Measurements from ENCODE around the gene VTN. TPM values are rescaled to one million over a fixed set of nuclear protein-coding genes. Genes with fewer than 3 reads are reported as not detected.

VTN gene
- total and polyA plus RNA-seq, 4 donors: 0.63 to 4.3 (median 2.0) TPM

DNA sequence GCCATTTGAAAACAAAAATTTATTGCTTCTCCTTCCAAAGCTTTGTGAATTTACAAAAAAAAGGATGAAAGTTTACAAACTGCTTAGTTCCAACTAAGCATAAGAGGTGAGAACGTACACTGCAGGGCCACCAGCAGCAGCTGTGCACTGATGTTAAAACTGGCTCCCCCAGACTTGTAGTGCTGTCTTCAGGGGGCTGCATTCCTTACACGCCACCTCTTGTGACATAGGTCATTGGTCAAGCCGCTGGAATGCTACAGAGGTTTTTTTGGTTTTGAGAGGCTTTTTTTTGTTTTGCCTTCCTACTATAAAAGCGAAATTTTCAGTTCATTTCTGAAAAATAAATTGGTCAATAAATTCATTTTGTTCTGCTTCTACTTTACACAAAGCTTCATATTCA, 41.8 kb downstream of the VTN start:
- peaks cover 5 to 7% of the 10 kb centered on the region in 2 donors for H3K36me3 ChIP-seq (ENCODE audit: control insufficient read depth in 1 of 2, insufficient read depth in 2 of 2, low read length in 1 of 2)
- no peak overlapping the region for H3K27ac ChIP-seq (ENCODE audit: low read depth in 1 of 2, low read length in 2 of 2)
- WGBS, 2 donors: 48 to 60% methylated on average over 4 of the region's 4 CpGs
- intact Hi-C loops (cut with DNase I): no loop called here
- ATAC-seq (ENCODE audit: low FRiP score) (no peak), DNase-seq (no peak)
- no peak overlapping the region for H3K4me3 ChIP-seq (ENCODE audit: low read length in 2 of 2)
- H3K27me3 ChIP-seq (ENCODE audit: control insufficient read depth in 1 of 2, insufficient read depth in 2 of 2, low read length in 1 of 2): no peaks in the 10 kb centered on the region
- no peaks in the 10 kb centered on the region for H3K9me3 ChIP-seq (ENCODE audit: control insufficient read depth, low read length)
- H3K4me1 ChIP-seq (ENCODE audit: control insufficient read depth in 1 of 2, insufficient read depth in 2 of 2, low read length in 2 of 2): no peaks in the 10 kb centered on the region

GRCh38 chr17:28327709-28328108, 42.4 kb downstream of the VTN start:
- ATAC-seq (ENCODE audit: low FRiP score) (no peak), DNase-seq (no peak)
- H3K4me3 ChIP-seq (ENCODE audit: low read length in 2 of 2): no peak overlapping the region
- no peaks in the 10 kb centered on the region for H3K4me1 ChIP-seq (ENCODE audit: control insufficient read depth in 1 of 2, insufficient read depth in 2 of 2, low read length in 2 of 2)
- H3K9me3 ChIP-seq (ENCODE audit: control insufficient read depth, low read length): no peaks in the 10 kb centered on the region
- no peak overlapping the region for H3K27ac ChIP-seq (ENCODE audit: low read depth in 1 of 2, low read length in 2 of 2)
- peaks cover 5 to 7% of the 10 kb centered on the region in 2 donors for H3K36me3 ChIP-seq (ENCODE audit: control insufficient read depth in 1 of 2, insufficient read depth in 2 of 2, low read length in 1 of 2)
- 45 to 46% methylated on average over 3 of the region's 3 CpGs for WGBS, 2 donors
- intact Hi-C loops (cut with DNase I): no loop called here
- no peaks in the 10 kb centered on the region for H3K27me3 ChIP-seq (ENCODE audit: control insufficient read depth in 1 of 2, insufficient read depth in 2 of 2, low read length in 1 of 2)

- WGBS, 2 donors: 88% methylated on average over 9 of the region's 9 CpGs
- intact Hi-C loops (cut with DNase I): no loop called here
- Histone ChIP-seq H3K27ac (ENCODE audit: low read depth in 1 of 2, low read length in 2 of 2) (no peak overlapping the region), H3K4me1 (ENCODE audit: control insufficient read depth in 1 of 2, insufficient read depth in 2 of 2, low read length in 2 of 2) (no peaks in the 10 kb centered on the region), H3K4me3 (ENCODE audit: low read length in 2 of 2) (no peak overlapping the region), H3K9me3 (ENCODE audit: control insufficient read depth, low read length) (no peaks in the 10 kb centered on the region), H3K27me3 (ENCODE audit: control insufficient read depth in 1 of 2, insufficient read depth in 2 of 2, low read length in 1 of 2) (no peaks in the 10 kb centered on the region), H3K36me3 (ENCODE audit: control insufficient read depth in 1 of 2, insufficient read depth in 2 of 2, low read length in 1 of 2) (peaks cover 5 to 7% of the 10 kb centered on the region in 2 donors)
- no peak for ATAC-seq (ENCODE audit: low FRiP score)
- DNase-seq: peak in 1 of 2 donors; percentile 24
Measured at GRCh38 chr17:28327031-28327607, 43.0 kb downstream of the VTN start.

DNA sequence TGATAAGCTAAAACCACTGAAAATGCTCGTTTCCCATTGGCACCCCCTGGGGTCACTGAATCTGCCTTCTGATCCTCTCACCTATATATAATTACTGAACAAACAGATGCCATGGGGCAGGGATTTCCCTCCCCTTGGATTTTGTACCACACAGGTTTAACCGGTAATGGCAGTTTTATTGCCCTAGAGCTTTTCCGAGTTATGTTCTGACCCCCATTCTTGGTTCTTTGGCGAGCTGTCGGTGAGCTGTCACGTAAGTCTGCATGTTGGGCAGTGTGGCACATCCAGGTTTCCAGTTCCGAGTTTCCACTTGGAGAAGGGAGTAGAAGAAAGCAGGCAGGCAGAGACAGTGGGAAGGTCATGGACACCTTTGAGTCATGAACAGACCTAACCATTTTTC, 44.0 kb downstream of the VTN start:
- intact Hi-C loops (cut with DNase I): no loop called here
- no peak overlapping the region for H3K27ac ChIP-seq (ENCODE audit: low read depth in 1 of 2, low read length in 2 of 2)
- no peak overlapping the region for H3K4me3 ChIP-seq (ENCODE audit: low read length in 2 of 2)
- WGBS, 2 donors: 84 to 85% methylated on average over 7 of the region's 7 CpGs
- no peaks in the 10 kb centered on the region for H3K27me3 ChIP-seq (ENCODE audit: control insufficient read depth in 1 of 2, insufficient read depth in 2 of 2, low read length in 1 of 2)
- no peak for DNase-seq
- H3K4me1 ChIP-seq (ENCODE audit: control insufficient read depth in 1 of 2, insufficient read depth in 2 of 2, low read length in 2 of 2): no peaks in the 10 kb centered on the region
- no peak for ATAC-seq (ENCODE audit: low FRiP score)
- no peaks in the 10 kb centered on the region for H3K9me3 ChIP-seq (ENCODE audit: control insufficient read depth, low read length)
- peaks cover 5 to 6% of the 10 kb centered on the region in 2 donors for H3K36me3 ChIP-seq (ENCODE audit: control insufficient read depth in 1 of 2, insufficient read depth in 2 of 2, low read length in 1 of 2)

DNA sequence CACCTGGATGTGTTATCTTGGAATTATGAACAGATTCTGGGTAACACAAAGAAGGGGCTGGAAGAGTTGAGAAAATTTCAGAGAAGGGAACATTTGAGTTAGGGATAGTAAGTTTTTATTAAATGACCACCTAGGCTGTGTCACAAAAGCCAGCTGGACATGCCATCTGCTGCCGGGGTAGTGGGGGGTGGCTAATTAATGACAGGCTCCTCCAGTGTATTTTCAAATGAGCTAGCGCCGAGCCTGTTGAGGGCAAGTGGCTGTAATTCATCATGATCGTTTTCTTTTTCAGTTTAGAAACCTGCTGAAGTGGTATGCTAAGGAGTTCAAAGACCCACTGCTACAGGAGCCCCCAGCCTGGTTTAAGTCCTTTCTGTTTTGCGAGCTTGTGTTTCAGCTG, 44.9 kb downstream of the VTN start:
- peak in 1 of 2 donors; percentile 17 for DNase-seq
- WGBS, 2 donors: 46 to 52% methylated on average over 5 of the region's 5 CpGs
- Histone ChIP-seq H3K4me1 (ENCODE audit: control insufficient read depth in 1 of 2, insufficient read depth in 2 of 2, low read length in 2 of 2) (no peaks in the 10 kb centered on the region), H3K27me3 (ENCODE audit: control insufficient read depth in 1 of 2, insufficient read depth in 2 of 2, low read length in 1 of 2) (no peaks in the 10 kb centered on the region), H3K9me3 (ENCODE audit: control insufficient read depth, low read length) (no peaks in the 10 kb centered on the region), H3K4me3 (ENCODE audit: low read length in 2 of 2) (no peak overlapping the region), H3K36me3 (ENCODE audit: control insufficient read depth in 1 of 2, insufficient read depth in 2 of 2, low read length in 1 of 2) (peaks cover 2 to 5% of the 10 kb centered on the region in 2 donors), H3K27ac (ENCODE audit: low read depth in 1 of 2, low read length in 2 of 2) (no peak overlapping the region)
- ATAC-seq (ENCODE audit: low FRiP score): no peak
- intact Hi-C loops (cut with DNase I): no loop called here

DNA sequence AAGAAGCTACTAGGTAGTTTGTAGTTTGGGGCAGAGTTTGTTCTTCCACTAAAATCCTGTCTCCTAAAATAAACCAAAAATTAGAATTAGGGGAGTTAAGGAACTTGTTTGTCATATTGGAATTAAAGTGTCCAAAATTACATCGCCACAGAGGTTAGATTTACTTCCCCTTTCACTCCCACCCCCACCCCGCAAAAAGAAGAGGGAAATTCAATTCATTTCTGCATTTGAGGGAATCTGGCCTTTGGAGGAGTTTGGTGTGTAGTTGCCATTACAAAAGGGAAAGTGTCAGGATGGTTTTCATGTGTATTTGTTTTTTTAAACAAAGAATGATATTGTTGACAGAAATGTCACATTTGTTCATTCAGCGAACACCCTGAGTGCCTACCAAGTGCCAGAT, 45.3 kb downstream of the VTN start:
- peaks cover 2 to 5% of the 10 kb centered on the region in 2 donors for H3K36me3 ChIP-seq (ENCODE audit: control insufficient read depth in 1 of 2, insufficient read depth in 2 of 2, low read length in 1 of 2)
- DNase-seq (no peak), ATAC-seq (ENCODE audit: low FRiP score) (no peak)
- WGBS, 2 donors: 87 to 89% methylated on average over 3 of the region's 3 CpGs
- no peak overlapping the region for H3K4me3 ChIP-seq (ENCODE audit: low read length in 2 of 2)
- no peaks in the 10 kb centered on the region for H3K27me3 ChIP-seq (ENCODE audit: control insufficient read depth in 1 of 2, insufficient read depth in 2 of 2, low read length in 1 of 2)
- H3K9me3 ChIP-seq (ENCODE audit: control insufficient read depth, low read length): no peaks in the 10 kb centered on the region
- no peak overlapping the region for H3K27ac ChIP-seq (ENCODE audit: low read depth in 1 of 2, low read length in 2 of 2)
- intact Hi-C loops (cut with DNase I): no loop called here
- H3K4me1 ChIP-seq (ENCODE audit: control insufficient read depth in 1 of 2, insufficient read depth in 2 of 2, low read length in 2 of 2): no peaks in the 10 kb centered on the region

DNA sequence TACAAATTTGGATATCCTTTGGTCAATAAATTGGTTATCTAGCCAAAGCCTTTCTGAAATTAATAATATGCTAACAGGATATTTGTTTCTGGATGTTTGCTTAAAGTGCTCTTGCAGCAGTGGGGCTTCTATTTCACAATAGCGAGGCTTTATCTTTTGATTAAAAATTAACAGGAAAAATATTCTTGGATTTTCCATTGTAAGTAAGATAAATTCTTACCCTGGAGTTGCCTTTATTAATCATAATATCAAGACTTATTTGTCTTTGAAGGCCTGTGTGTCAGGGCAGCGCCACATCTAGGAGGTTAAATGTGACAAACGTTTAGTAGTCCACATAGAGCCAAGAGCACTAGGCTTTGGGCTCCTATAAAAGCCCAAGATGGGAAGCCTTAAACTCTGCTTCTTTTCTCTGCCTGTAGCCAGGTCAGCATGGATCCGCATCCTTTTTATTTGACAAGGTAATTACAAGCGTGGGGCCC, 45.8 kb downstream of the VTN start:
- DNase-seq: no peak
- no peaks in the 10 kb centered on the region for H3K4me1 ChIP-seq (ENCODE audit: control insufficient read depth in 1 of 2, insufficient read depth in 2 of 2, low read length in 2 of 2)
- 78 to 82% methylated on average over 5 of the region's 5 CpGs for WGBS, 2 donors
- no peaks in the 10 kb centered on the region for H3K9me3 ChIP-seq (ENCODE audit: control insufficient read depth, low read length)
- intact Hi-C loops (cut with DNase I): no loop called here
- H3K4me3 ChIP-seq (ENCODE audit: low read length in 2 of 2): no peak overlapping the region
- no peak overlapping the region for H3K27ac ChIP-seq (ENCODE audit: low read depth in 1 of 2, low read length in 2 of 2)
- no peak for ATAC-seq (ENCODE audit: low FRiP score)
- peaks cover 2 to 5% of the 10 kb centered on the region in 2 donors for H3K36me3 ChIP-seq (ENCODE audit: control insufficient read depth in 1 of 2, insufficient read depth in 2 of 2, low read length in 1 of 2)
- H3K27me3 ChIP-seq (ENCODE audit: control insufficient read depth in 1 of 2, insufficient read depth in 2 of 2, low read length in 1 of 2): no peaks in the 10 kb centered on the region

DNA sequence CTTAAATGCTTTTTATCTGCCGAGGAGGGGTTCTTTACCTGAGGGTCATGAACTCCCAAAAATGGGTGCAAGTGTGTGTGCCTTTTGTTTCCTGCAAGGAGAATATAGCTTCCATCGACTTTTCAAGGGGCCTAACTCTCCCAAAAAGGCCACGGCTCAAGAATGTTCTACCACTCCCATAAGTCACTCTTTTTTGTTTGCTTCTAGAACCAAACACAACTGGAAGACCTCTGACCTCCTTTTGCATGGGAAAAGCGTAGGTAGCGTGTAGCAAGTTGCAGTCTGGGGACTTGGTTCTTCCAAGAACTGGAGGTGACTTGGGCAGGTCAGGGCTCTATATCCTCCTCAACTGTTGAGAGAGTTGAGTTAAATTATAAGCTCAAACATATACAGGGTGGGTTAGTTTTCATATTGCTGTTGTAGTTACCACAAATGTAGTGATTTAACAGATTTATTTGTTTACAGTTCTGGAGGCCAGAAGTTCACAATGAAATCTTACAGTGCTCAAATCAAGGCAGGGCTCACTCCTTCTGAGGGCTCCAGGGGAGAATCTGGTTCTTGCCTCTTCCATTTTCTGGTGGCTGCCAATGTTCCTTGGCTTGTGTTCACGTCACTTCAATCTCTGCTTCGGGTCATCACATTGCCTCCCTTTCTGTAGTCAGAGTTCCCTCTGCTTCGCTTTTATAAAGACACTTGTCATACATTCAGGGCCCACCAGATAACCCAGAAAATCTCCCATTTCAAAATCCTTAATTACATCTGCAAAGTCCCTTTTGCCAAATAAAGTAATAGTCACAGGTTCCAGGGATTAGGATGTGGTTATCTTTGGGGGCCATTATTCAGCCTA, 49.7 kb downstream of the VTN start:
- DNase-seq: no peak
- ATAC-seq (ENCODE audit: low FRiP score): no peak
- Histone ChIP-seq H3K4me3 (ENCODE audit: low read length in 2 of 2) (no peak overlapping the region), H3K27me3 (ENCODE audit: control insufficient read depth in 1 of 2, insufficient read depth in 2 of 2, low read length in 1 of 2) (no peaks in the 10 kb centered on the region), H3K9me3 (ENCODE audit: control insufficient read depth, low read length) (no peaks in the 10 kb centered on the region), H3K27ac (ENCODE audit: low read depth in 1 of 2, low read length in 2 of 2) (no peak overlapping the region), H3K36me3 (ENCODE audit: control insufficient read depth in 1 of 2, insufficient read depth in 2 of 2, low read length in 1 of 2) (no peaks in the 10 kb centered on the region), H3K4me1 (ENCODE audit: control insufficient read depth in 1 of 2, insufficient read depth in 2 of 2, low read length in 2 of 2) (no peaks in the 10 kb centered on the region)
- WGBS, 2 donors: 72% methylated on average over 8 of the region's 8 CpGs
- intact Hi-C loops (cut with DNase I): no loop called here

GRCh38 chr17:28319598-28319935, 50.5 kb downstream of the VTN start:
- 1 to 3% methylated on average over 7 of the region's 7 CpGs for WGBS, 2 donors
- intact Hi-C loops (cut with DNase I): loop anchor here in 1 of 2 donors (2.0 kb wide), 1 partner anchor 15 kb away; the partner anchor contains the start of genes IFT20 and TNFAIP1

More at GRCh38 chr17:28319598-28319935, 50.5 kb downstream of the VTN start:
- Histone ChIP-seq H3K4me3 (ENCODE audit: low read length in 2 of 2) (peak overlapping the region; percentile 23 to 39), H3K9me3 (ENCODE audit: control insufficient read depth, low read length) (no peaks in the 10 kb centered on the region), H3K36me3 (ENCODE audit: control insufficient read depth in 1 of 2, insufficient read depth in 2 of 2, low read length in 1 of 2) (no peaks in the 10 kb centered on the region), H3K4me1 (ENCODE audit: control insufficient read depth in 1 of 2, insufficient read depth in 2 of 2, low read length in 2 of 2) (no peaks in the 10 kb centered on the region), H3K27ac (ENCODE audit: low read depth in 1 of 2, low read length in 2 of 2) (peak overlapping the region in 1 of 2 donors; percentile 25), H3K27me3 (ENCODE audit: control insufficient read depth in 1 of 2, insufficient read depth in 2 of 2, low read length in 1 of 2) (no peaks in the 10 kb centered on the region)
- no peak for DNase-seq
- no peak for ATAC-seq (ENCODE audit: low FRiP score)

All from aorta (tissue), 5 donors.